Neural progenitor cell (in vitro differentiated cells): ENCODE results near the gene TSHZ3.

ENCODE experiments used
- EZH2 ChIP-seq: fragments of 200-600 bp; sonication (generic); IDR thresholded peaks from 2 replicates; pipeline ENCODE4 v1.6.1; 2017; ENCODE audit warnings: antibody characterized with exemption, mild to moderate bottlenecking, moderate library complexity
- EZH2phosphoT487 ChIP-seq: fragments of 200-600 bp; sonication (generic); IDR thresholded peaks from 2 replicates; pipeline ENCODE4 v1.6.1; 2017; ENCODE audit warnings: antibody characterized with exemption
- TF ChIP-seq, protein P1 (sequence below): fragments of 200-600 bp; sonication (generic); IDR thresholded peaks from 2 replicates; pipeline ENCODE4 v1.5.1; 2017; ENCODE audit warnings: antibody characterized with exemption, mild to moderate bottlenecking

DNA sequence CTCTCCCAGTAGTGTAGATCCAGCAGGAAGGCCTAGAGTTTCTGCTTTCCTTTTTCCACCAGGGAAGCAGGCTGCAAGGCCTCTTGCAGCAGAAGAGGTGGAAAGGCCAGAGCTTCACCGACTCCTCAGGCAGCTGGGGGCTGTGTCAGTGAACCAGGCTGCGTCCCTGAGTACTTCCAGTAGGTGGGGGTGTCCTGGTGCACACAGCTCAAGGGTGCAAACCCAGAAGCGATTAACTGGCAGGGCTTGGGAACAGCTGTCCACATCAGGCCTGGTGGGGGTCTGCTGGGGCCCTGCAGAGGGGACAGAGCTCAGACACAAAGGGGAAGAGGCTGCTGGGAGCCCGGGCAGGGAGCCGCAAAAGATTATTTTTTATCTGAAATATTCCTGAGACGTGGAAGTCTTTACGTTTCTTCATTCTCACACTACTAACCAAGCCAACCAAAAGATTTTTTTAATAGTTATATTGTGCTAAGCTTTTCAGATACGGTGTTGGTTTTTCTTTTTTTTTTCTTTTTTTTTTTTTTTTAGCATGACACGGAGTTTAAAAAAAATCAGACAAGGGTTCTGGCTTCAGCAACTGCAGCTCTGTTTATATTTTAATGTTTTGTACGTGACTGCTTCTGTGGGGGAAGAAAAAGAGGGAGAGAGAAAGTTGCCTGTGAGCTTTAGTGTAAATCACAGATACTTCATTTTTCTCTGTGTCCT, 11.0 kb downstream of the TSHZ3 start:
- TF ChIP-seq, protein P1, sequence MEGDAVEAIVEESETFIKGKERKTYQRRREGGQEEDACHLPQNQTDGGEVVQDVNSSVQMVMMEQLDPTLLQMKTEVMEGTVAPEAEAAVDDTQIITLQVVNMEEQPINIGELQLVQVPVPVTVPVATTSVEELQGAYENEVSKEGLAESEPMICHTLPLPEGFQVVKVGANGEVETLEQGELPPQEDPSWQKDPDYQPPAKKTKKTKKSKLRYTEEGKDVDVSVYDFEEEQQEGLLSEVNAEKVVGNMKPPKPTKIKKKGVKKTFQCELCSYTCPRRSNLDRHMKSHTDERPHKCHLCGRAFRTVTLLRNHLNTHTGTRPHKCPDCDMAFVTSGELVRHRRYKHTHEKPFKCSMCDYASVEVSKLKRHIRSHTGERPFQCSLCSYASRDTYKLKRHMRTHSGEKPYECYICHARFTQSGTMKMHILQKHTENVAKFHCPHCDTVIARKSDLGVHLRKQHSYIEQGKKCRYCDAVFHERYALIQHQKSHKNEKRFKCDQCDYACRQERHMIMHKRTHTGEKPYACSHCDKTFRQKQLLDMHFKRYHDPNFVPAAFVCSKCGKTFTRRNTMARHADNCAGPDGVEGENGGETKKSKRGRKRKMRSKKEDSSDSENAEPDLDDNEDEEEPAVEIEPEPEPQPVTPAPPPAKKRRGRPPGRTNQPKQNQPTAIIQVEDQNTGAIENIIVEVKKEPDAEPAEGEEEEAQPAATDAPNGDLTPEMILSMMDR = peak; percentile 71
- TF ChIP-seq EZH2phosphoT487 (no peak), EZH2 (no peak)
